ENCODE measurements around the gene PARL.
"Not testable (repeated sequence)": the region's sequence is repeated elsewhere in the genome, so short reads cannot be mapped to it uniquely, and the experiment has no call there.

PARL gene

GRCh38 chr3:183792976-183793375 is 91.7 kb downstream of the PARL start:
- no peak for DNase-seq (ENCODE audit: extremely low read depth in 1 of 2, low read depth in 1 of 2)

- no peak for DNase-seq (ENCODE audit: extremely low read depth in 1 of 2, low read depth in 1 of 2)
Measured at GRCh38 chr3:183790700-183791099, 94.0 kb downstream of the PARL start.

GRCh38 chr3:183789826-183790225 is 94.9 kb downstream of the PARL start:
- DNase-seq (ENCODE audit: extremely low read depth in 1 of 2, low read depth in 1 of 2) = no peak

- DNase-seq (ENCODE audit: extremely low read depth in 1 of 2, low read depth in 1 of 2) = not testable (repeated sequence)
Measured at GRCh38 chr3:183784503-183784902, 100.2 kb downstream of the PARL start.

GRCh38 chr3:183782576-183783276 is 102.0 kb downstream of the PARL start:
- DNase-seq (ENCODE audit: extremely low read depth in 1 of 2, low read depth in 1 of 2) = no peak

- DNase-seq (ENCODE audit: extremely low read depth in 1 of 2, low read depth in 1 of 2) = no peak
Measured at GRCh38 chr3:183781246-183781645, 103.4 kb downstream of the PARL start.

GRCh38 chr3:183779896-183780465 is 104.7 kb downstream of the PARL start:
- no peak for DNase-seq (ENCODE audit: extremely low read depth in 1 of 2, low read depth in 1 of 2)
